Progenitor cell of endocrine pancreas (in vitro differentiated cells): Measurements from ENCODE around the gene RAI1. TPM values are rescaled to one million over a fixed set of nuclear protein-coding genes. Genes with fewer than 3 reads are reported as not detected.

Experiments used
- DNase-seq: peaks from one replicate; pipeline ENCODE4 v3.0.0; 2021; ENCODE audit warnings: low spot score; ENCODE audit not compliant: unreplicated experiment
- H3K27ac Mint-ChIP-seq: 2 replicates; pipeline ENCODE4 v1.8.0; 2021; ENCODE audit warnings: mild to moderate bottlenecking, moderate library complexity, mixed read lengths
- H3K27me3 Mint-ChIP-seq: 2 replicates; pipeline ENCODE4 v1.8.0; 2021; ENCODE audit warnings: mixed read lengths
- H3K36me3 Mint-ChIP-seq: 2 replicates; pipeline ENCODE4 v1.8.0; 2022; ENCODE audit warnings: mixed read lengths; ENCODE audit not compliant: insufficient read depth
- H3K4me1 Mint-ChIP-seq: 2 replicates; pipeline ENCODE4 v1.8.0; 2021; ENCODE audit warnings: low read depth, mixed read lengths
- H3K4me3 Mint-ChIP-seq: 2 replicates; pipeline ENCODE4 v1.8.0; 2021; ENCODE audit warnings: low read depth, mild to moderate bottlenecking, moderate library complexity, mixed read lengths
- H3K9me3 Mint-ChIP-seq: 2 replicates; pipeline ENCODE4 v1.8.0; 2021; ENCODE audit warnings: low read depth, mixed read lengths
- CTCF ChIP-seq: fragments of 200-600 bp; sonication (generic); IDR thresholded peaks from one replicate; pipeline ENCODE4 v1.5.0; 2021; ENCODE audit warnings: antibody characterized with exemption, mild to moderate bottlenecking; ENCODE audit not compliant: unreplicated experiment
- total RNA-seq: library from RNA; stranded (reverse); gene quantifications from 2 replicates; pipeline ENCODE4 v1.2.1, GENCODE V29; 2021

Gene RAI1
- total RNA-seq, 1 donor from 2014 or later, result 75.0 TPM

DNA sequence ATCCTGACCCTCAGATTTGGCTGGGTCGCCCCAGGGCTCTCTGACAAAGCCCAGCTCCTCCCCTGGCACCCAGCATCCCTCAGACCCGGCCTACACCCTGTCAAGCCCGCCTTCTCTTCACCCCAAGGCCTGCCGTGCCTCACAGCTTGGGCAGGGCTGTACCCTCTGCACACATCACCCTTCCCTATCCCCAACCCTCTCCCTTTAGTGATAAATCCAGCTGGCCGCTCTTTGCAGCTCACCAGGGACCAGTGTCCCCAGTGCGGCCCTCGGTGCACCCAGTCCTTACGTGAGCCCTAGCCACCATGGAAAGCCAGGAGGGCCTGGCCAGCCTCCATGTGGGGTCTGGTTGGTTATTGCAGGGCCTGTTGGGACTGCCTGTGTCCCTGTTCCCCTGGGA lies 74.5 kb downstream of the RAI1 start:
- Mint-ChIP-seq H3K4me1 (peaks cover 25% of the 10 kb centered on the region), H3K36me3 (peaks cover 1% of the 10 kb centered on the region), H3K27me3 (no peaks in the 10 kb centered on the region), H3K9me3 (no peaks in the 10 kb centered on the region), H3K4me3 (no peak overlapping the region), H3K27ac (peak overlapping the region; percentile 59)
- TF ChIP-seq CTCF, result no peak
- no peak for DNase-seq

GRCh38 chr17:17757391-17757791 lies 76.1 kb downstream of the RAI1 start:
- Mint-ChIP-seq H3K36me3 (peaks cover 1% of the 10 kb centered on the region), H3K27me3 (no peaks in the 10 kb centered on the region), H3K27ac (no peak overlapping the region), H3K9me3 (no peaks in the 10 kb centered on the region), H3K4me1 (peaks cover 19% of the 10 kb centered on the region), H3K4me3 (no peak overlapping the region)
- DNase-seq, result no peak
- TF ChIP-seq CTCF, result no peak

DNA sequence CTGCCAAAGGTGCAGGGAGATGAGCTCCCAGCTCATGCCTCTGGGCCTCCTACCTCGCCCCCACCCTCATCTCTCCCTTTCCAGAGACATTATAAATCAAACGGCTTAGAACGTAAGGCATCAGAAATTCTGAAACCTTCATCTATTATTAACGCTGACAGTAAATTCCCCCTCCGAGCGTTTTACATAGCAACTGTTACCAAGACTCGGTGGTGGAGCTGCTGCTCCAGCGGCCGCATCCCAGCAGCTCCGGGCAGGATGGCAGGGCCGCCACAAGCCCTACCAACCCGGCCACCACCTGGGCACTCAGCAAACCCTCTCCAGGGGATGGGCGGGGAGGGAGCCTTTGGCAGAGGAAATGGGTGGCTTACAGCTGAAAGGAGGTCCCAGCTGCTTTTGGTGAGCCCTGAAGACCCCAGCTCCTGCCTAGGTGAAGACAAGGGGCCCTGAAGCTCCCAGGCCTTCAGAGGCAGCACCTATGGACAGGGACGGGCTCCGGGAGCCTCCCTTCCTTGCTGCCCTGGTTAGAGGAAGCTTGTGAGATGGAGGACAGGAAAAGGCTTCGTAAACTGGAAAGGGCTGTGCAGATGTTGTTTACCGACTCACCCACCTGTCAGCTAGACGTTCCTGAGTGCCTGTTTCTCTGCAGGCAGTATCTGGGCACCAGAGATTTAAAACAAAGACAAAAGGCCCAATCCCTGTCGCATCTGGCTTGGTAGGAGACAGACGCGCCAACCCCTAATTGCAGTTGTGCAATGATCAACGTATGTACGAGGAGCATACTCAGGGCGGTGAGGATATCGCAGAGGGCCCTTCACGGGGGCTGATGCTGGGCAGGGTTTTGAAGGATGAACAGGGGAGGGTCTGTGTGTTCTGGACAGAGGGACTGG lies 76.9 kb downstream of the RAI1 start:
- no peak for DNase-seq
- H3K4me1 Mint-ChIP-seq, result peaks cover 14% of the 10 kb centered on the region
- H3K27ac Mint-ChIP-seq, result peak overlapping the region; percentile 65
- TF ChIP-seq CTCF, result no peak
- no peaks in the 10 kb centered on the region for H3K27me3 Mint-ChIP-seq
- H3K9me3 Mint-ChIP-seq, result no peaks in the 10 kb centered on the region
- H3K4me3 Mint-ChIP-seq, result no peak overlapping the region
- peaks cover 1% of the 10 kb centered on the region for H3K36me3 Mint-ChIP-seq

GRCh38 chr17:17758941-17759563 lies 77.8 kb downstream of the RAI1 start:
- H3K27me3 Mint-ChIP-seq, result no peaks in the 10 kb centered on the region
- peaks cover 5% of the 10 kb centered on the region for H3K36me3 Mint-ChIP-seq
- no peaks in the 10 kb centered on the region for H3K9me3 Mint-ChIP-seq
- peaks cover 13% of the 10 kb centered on the region for H3K4me1 Mint-ChIP-seq
- no peak for TF ChIP-seq CTCF
- H3K4me3 Mint-ChIP-seq, result no peak overlapping the region
- no peak for DNase-seq
- H3K27ac Mint-ChIP-seq, result peak overlapping the region; percentile 65

GRCh38 chr17:17760350-17760749 lies 79.1 kb downstream of the RAI1 start:
- Mint-ChIP-seq H3K4me3 (no peak overlapping the region), H3K9me3 (no peaks in the 10 kb centered on the region), H3K4me1 (peaks cover 13% of the 10 kb centered on the region), H3K27ac (no peak overlapping the region), H3K27me3 (no peaks in the 10 kb centered on the region), H3K36me3 (peaks cover 6% of the 10 kb centered on the region)
- no peak for DNase-seq
- TF ChIP-seq CTCF, result no peak
